ENCODE data around the gene LRRTM1.

LRRTM1 gene, protein sequence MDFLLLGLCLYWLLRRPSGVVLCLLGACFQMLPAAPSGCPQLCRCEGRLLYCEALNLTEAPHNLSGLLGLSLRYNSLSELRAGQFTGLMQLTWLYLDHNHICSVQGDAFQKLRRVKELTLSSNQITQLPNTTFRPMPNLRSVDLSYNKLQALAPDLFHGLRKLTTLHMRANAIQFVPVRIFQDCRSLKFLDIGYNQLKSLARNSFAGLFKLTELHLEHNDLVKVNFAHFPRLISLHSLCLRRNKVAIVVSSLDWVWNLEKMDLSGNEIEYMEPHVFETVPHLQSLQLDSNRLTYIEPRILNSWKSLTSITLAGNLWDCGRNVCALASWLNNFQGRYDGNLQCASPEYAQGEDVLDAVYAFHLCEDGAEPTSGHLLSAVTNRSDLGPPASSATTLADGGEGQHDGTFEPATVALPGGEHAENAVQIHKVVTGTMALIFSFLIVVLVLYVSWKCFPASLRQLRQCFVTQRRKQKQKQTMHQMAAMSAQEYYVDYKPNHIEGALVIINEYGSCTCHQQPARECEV

DNA sequence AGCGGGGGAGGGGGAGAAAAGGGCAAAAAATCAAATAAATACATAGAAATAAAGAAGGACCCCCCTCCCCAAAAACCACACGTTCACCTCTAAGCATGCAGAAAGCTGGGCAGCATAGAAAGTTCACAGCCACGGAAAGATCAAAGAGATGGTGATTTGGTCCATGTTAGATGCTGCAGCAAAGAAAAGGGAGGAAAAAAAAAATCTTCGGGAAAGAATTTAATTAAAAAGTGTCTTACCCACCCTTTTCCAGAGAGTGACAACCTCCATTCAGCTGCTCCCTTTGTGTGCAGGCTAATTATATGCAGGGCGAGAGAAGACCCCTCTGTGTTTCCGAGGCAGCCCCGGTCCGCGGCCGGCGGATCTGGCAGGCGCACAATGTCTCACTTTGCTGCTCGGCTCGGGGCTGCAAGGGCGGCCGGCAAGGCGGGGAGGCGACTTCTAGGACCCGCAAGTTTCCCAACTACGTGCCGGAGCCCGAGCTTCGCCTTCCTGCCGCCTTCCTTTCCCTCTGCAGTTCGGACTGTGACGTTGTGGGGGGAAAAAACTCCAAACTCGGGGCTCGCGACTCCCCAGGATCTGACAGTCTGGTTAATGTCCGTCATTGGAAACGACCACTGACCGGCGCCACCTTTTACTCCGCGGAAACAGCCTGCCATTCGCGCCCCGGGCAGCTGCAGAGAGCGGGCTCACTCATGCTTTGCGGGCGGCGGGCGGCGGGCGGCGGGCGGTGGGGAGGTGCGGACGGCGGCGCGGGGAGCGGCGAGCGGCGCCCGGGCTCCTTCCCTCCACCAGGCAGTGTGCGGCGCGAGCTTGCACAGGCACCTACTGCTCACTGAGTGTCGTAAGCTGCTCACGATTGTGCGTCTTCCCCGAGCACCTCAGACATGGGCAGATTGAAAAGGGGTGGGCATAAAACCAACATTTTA is at the start of gene LRRTM1:
TSS of gene LRRTM1 (minus strand) at position 844 of the 929 bp plus-strand sequence. CDS start 933 bp downstream, outside the sequence.
- no peak for DNase-seq

GRCh38 chr2:80351231-80351630 is 46.7 kb upstream of the LRRTM1 start:
- DNase-seq = no peak

DNA sequence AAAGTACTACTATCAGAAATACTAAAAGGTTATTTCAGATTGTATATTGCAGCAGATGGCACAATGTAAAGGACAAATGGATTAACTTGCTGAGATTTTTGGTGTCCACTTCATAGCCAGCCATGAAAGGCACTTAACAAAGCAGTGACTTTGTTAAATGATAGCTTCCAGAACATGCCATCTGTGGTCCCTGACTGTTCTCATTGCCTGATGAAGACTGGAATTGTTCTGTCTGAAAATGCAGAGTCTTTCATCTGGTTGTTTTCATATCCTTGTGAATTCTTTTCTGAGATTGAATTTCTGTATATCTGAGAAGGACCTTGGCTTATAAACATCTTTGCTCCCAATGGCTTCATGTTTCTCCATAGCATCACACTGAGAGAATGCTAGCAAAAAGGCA is 44.4 kb upstream of the LRRTM1 start:
- no peak for DNase-seq

GRCh38 chr2:80348078-80348477 is 43.5 kb upstream of the LRRTM1 start:
- no peak for DNase-seq

- DNase-seq = no peak
Measured at GRCh38 chr2:80340022-80340421, 35.5 kb upstream of the LRRTM1 start.

- DNase-seq = no peak
Measured at GRCh38 chr2:80338794-80339193, 34.2 kb upstream of the LRRTM1 start.

DNA sequence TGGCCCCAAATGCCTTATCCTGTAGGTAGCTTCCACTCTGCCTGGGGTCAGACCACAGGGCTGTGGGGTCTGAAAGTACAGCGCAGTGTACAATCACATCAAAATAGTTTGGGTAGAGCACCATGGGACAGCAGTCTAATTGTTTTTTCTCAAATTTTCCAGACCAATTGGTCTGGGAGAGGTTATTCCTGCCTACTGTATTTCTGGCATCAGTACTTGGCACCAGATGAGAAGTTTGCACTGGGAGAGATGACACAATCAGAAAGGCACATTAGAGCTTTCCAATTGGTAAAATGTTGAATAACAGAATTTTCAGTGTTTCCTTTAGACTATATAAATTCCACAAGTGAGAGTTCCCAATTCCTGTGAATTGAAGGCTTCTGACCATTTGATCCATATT is 30.9 kb upstream of the LRRTM1 start:
- DNase-seq = no peak

GRCh38 chr2:80333886-80334285 is 29.3 kb upstream of the LRRTM1 start:
- DNase-seq = no peak

- DNase-seq = no peak
Measured at GRCh38 chr2:80330527-80331450, 26.2 kb upstream of the LRRTM1 start.

- no peak for DNase-seq
Measured at GRCh38 chr2:80329491-80329890, 24.9 kb upstream of the LRRTM1 start.

GRCh38 chr2:80328159-80328571 is 23.6 kb upstream of the LRRTM1 start:
- no peak for DNase-seq

- no peak for DNase-seq
Measured at GRCh38 chr2:80326861-80327260, 22.3 kb upstream of the LRRTM1 start.

- no peak for DNase-seq
Measured at GRCh38 chr2:80326214-80326613, 21.7 kb upstream of the LRRTM1 start.

GRCh38 chr2:80324525-80324924 is 20.0 kb upstream of the LRRTM1 start:
- DNase-seq = no peak

DNA sequence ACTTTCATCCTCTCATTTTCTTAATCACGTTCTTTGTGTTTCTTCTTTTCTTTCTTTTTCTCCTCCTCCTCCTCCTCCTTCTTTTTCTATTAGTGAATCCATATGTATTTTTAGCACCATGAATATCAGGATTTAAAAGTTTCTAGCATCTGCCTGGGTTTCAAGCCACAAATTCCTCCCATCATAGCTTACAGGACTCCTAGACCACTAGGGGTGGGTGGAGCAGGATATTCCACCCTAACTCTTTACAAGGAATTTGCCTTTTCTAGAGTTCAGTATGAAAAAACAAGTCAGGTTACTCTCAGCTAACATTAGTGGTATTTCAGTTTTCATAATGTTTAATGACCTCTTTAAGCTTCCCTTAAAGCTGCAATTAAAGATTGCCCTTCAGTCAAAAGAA is 19.1 kb upstream of the LRRTM1 start:
- no peak for DNase-seq

GRCh38 chr2:80322958-80323357 is 18.4 kb upstream of the LRRTM1 start:
- DNase-seq = no peak

GRCh38 chr2:80322311-80322920 is 17.9 kb upstream of the LRRTM1 start:
- no peak for DNase-seq

DNA sequence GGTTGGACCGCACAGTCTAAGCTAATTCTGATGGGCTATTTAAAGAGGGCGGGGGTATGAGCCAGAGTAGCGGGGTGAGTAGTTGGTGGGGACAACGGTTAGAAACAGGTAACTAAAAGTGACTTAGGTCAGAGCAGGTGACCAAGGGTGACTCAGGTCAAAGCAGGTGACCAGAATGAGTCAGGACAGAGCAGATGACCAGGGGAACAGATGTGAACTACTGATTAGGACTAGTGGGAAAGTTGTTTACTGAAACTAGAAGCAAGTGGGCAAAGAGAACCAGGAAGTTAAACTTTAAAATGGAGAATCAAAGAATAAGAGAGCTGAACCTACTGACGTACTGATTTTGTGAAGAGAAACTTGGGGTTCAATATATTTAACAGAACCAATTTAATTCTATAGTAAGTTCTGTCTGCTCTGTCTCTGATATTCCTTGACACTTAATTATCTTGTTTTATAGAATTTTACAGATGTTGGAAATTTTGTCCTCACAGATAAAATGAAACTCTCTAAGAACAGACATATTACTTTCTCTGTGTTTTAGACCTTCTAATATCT is 7.8 kb upstream of the LRRTM1 start:
- no peak for DNase-seq

GRCh38 chr2:80311304-80311703 is 6.8 kb upstream of the LRRTM1 start:
- DNase-seq = no peak

DNA sequence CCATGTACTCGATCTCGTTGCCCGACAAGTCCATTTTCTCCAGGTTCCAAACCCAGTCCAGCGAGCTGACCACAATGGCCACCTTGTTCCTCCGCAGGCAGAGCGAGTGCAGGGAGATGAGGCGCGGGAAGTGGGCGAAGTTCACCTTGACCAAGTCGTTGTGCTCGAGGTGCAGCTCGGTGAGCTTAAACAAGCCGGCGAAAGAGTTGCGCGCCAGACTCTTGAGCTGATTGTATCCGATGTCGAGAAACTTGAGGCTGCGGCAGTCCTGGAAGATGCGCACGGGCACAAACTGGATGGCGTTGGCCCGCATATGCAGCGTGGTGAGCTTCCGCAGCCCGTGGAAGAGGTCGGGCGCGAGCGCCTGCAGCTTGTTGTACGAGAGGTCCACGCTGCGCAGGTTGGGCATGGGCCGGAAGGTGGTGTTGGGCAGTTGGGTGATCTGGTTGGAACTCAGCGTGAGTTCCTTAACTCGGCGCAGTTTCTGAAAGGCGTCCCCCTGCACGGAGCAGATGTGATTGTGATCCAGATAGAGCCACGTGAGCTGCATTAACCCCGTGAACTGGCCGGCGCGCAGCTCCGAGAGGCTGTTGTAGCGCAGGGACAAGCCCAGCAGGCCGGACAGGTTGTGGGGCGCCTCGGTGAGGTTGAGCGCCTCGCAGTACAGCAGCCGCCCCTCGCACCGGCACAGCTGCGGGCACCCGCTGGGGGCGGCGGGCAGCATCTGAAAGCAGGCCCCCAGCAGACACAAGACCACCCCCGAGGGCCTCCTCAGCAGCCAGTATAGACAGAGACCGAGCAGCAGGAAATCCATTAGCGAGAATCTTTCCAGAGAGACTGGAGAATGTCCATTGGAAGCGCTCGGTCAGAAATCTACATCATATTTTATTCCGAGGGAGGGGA is 1.3 kb downstream of the LRRTM1 start:
- no peak for DNase-seq
